GM21390 (cell line): ENCODE results near the gene C2orf49.
"Not testable (repeated sequence)": the region's sequence is repeated elsewhere in the genome, so short reads cannot be mapped to it uniquely, and the experiment has no call there.

Experiments
- ATAC-seq: cut with Tn5 transposase; IDR thresholded peaks from one replicate; pipeline ENCODE4 v1.9.1; 2021; ENCODE audit not compliant: unreplicated experiment

The C2orf49 gene

DNA sequence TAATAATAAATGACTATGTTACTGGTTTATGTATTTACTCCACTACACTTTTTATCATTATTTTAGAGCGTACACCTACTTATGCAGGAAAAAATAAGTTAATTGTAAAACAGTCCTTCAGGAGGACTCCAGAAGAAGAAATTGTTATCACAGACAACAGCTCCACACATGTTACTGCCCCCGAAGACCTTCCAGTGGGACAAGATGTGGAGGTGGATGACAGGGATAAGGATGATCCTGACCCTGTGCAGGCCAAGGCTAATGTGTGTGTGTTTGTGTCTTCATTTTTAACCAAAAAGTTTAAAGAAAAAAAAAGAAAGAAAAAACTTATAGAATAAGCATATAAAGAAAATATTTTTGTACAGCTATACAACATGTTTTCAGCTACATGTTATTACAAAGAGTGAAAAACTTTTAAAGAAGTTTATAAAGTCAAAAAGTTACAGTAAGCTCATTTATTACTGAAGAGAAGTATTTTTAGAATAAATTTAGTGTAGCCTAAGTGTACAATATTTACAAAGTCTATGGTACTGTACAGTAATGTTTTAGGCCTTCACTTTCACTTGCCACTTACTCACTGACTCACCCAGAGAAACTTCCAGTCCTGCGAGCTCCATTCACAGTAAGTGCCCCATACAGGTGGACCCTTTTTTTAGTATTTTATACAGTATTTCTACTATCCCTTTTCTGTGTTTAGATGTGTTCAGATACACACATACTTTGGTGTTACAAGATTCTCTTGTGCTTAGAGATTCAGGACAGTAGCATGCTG, 15.3 kb upstream of the C2orf49 start:
- ATAC-seq = no peak

DNA sequence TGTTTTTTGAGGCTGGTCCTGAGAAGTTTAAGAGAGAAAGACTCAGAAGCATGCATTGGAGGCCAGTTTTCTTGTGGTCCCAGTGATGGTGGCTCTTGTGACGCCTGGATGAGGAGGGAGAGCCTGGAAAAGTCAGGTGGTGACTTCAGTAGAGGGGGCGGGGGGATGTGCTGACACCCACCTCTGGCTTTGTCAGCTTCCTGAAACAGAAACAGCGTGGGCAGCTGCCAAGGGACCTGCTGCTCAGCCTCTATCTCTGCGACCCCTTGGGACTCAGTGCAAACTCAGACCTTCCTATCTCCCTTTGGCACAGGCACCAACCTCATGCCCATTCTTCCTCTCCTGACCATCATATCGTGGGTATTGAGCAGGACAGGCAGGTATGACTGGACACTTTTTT, 14.2 kb upstream of the C2orf49 start:
- ATAC-seq = no peak

DNA sequence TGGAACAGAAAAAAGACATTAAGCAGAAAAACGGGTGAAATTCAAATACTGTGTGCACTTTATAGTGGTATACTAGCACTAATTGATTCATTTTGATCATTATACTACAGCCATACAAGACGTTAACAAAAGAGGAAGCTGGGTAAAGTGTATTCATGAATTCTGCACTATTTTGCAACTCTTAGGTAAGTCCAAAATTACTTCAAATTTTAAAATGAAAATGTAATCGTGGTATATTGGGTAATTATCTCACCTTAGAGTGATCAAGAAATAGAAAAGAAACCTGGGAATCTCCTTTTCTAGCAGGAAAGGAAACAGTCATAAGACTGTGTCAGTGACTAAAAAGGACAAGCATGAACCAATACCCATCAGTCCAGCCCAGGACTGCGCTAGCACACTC, 13.2 kb upstream of the C2orf49 start:
- no peak for ATAC-seq

DNA sequence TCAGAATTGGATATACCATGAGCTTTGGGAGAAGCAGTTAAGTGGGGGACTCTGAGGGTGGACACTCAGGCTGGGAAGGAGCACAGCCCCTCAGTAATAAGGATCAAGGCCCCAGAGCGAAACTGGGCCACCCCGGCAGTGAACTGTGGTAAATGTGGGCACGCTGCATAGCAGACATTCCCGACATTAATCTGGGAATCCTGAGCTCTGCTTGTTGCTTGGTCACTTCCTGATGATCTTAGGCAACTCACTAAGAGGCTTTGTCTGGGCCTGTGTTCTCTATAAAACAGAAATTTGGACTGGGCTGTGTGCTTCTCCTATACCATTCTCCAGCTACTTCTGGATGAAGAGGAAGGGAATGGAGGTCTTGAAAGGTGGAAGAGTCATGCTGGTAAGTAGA, 12.6 kb upstream of the C2orf49 start:
- ATAC-seq = no peak

DNA sequence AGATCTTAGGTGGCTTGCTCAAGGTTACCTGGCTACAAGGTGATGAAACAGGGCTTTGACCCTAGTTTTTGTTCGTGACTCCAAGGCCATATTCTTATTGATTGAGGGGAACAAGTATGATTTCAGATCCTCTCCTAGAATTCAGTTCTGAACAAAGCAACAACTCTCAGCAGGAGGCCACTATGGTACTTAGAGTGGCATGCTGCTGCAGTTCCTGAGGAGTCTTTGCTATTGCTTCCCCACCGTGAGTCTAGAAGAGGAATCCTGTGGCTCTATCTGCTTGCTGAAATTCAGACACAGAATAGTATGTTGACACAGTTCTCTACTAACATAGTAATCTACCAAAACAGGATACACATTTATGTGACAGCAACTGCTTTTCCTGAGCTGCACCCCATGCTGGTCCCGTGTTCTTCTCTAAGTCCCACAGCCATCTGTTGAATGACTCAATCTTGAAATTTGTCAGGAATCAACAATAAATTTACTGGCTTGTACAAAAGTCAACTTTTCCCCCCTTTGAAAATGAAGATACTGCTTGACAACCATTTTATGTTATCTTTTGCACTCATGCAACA, 11.9 kb upstream of the C2orf49 start:
- ATAC-seq = no peak

DNA sequence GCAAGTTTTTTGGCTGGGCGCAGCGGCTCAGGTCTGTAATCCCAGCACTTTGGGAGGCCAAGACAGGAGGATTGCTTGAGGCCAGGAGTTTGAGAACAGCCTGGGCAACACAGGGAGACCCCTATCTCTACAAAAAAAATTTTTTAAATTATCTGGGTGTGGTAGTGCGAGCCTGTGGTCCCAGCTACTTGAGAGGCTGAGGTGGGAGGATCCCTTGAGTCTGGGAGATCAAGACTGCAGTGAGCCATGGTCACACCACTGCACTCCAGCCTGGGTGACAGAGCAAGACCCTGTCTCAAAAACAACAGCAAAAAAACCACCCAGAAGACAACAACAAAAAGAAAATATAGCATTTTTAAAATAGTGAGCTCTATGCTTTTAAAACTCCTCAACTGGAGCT, 10.1 kb upstream of the C2orf49 start:
- ATAC-seq = not testable (repeated sequence)

DNA sequence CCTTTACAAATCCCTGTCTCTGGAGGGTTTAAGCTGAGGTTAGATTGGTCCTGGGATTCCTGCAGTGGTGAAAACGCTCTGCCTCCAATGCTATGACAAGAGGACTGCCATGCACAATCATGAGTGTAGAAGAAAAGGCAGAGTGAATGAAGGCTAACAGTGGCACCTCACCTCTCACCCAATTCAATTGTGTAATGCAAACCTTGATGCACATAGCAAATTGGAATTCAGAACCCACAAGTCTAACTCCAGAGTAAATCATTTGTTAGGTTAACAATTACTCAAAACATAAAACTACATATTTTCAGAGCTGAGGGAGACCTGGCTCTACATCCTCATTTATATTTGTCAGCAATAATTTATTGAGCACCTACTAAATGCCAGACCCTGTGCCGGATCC, 9.7 kb upstream of the C2orf49 start:
- no peak for ATAC-seq

DNA sequence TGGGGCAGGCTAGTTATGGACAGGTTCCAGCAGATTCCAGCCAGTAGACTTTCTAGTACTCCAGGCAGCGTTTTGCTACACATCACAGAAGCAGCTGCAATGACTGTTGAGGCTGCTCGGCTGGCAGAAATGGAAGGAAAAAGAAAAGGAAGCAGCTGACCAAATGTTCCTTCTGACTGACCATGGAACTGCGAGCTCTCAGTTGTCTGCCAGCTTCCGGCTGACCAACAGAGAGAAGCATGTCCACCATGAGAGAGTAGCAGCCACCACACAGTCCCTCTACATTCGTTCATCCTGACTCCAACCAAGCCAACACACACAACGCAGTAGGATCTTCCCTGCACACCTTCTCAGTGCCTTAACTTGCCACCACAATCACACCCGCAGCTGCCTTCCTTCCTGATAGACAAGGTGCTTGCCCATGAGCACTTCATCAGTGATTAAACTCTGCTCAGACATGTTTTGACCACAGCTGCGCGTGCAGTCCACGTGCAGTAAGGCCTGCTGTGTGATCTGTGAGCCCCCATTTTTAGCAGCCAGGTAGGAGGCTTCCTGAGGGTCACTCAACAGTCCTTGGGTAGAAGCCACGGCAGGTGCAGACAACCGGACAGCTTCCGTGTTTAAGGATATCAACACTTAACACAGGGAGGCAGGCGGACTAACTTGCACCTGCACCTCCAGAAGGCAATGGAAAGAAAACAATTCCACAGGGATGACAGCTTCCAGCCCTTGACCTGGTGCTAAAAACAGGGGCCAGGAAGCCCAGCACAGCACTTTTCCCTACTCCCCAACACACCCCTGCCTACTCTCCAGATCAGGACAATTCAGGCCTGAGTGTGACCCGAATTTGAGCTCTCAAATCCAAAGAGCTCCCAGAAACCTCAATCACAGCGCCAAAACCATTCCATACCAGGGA, 8.8 kb upstream of the C2orf49 start:
- ATAC-seq = no peak

DNA sequence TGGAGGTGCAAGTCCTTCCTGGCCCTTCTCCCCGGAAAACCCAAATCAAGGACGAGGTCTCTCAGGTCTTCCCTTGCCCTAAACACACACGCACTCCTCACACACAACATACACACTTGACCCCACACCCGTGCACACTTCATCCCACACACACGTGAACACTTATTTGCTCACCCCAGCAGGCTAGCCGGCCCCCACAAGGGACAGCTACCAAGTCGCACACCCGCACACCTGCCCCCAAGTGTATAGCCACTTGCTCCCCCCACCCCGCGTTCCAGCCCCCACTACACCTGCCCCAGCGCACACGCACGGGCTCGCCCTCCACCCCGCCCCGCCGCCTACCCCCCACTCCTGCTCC, 8.2 kb upstream of the C2orf49 start:
- peak; percentile 4 for ATAC-seq

DNA sequence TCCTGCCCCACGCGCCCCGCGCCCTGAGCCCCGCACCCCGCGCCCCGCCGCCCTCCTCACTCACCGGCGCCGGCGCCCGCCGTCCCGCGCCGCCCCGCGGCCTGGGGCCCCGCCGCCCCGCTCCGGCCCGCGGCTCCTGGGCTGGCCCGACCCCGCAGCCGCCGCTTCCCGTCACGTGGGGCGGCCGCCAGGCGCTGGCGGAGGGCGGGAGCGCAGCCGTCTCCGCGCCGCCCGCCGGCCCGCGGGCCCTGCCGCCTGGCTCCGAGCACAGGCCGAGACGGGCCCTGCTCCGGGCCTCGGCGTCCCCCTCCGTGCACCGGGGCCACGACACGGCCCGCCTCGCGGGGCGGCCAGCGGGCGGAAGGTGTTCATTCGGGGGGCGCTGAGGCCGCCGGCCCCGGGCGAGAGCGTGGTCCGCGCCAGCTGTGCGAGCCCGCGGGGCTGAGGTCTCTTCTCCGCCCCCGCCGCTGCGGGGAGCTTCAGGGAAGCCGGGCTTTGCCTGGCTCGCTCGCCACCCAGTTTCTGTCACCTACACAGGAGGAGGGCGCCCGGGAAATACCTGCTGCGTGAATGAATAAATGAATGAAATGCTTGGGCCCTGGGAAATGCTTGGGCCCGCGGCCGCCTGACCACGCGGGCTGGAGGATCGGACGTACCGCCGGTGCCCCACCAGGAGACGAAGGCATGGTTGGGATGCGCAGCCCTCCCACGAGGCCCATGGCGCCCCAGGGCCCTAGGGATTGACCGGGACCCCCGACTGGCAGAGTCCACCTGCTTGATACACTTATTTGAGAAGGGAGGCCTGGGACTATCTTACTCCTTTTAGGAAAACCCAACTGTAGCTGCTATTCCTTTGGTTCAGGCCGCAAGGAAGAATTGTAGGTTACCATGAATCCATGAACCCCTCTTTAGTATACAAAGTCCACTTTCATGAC, 7.5 kb upstream of the C2orf49 start, which contains the start of gene TGFBRAP1:
Gene TGFBRAP1, minus strand, starts transcription at position 175 of the 935 bp plus-strand sequence. CDS start 21,434 bp downstream, outside the sequence.
- peak; percentile 82 for ATAC-seq

DNA sequence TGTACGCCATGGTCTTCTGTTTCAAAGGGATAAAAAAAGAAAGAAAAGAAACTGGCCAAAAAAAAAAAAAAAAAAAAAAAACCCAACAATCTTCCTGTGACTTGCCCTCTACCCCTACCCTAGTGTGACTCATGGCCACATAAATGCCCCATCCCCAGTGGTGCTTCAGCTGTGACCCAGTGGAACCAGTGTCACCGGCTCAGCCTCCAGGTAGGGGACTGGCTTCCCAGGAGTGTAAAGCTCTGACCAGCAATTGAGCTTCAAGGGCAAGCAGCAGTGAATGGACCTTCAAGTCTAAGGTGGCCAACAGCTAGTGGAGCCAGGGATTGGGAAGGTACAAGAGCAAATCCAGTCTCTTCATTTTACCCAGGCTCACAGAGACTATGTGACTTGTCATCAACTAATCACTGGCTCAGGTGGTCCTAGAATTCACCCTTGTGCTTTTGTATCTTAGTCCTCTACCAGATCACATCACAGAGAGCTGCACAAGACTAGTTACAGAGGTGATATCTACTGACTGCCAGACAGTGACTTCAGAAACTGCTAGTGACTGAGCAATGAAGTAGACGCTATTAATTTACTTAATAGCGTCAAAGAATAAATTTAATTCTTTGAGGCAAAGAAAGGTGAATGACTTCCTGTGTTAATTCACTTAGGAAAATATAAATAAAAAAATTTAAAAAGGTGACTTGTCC, 6.5 kb upstream of the C2orf49 start:
- ATAC-seq = no peak

DNA sequence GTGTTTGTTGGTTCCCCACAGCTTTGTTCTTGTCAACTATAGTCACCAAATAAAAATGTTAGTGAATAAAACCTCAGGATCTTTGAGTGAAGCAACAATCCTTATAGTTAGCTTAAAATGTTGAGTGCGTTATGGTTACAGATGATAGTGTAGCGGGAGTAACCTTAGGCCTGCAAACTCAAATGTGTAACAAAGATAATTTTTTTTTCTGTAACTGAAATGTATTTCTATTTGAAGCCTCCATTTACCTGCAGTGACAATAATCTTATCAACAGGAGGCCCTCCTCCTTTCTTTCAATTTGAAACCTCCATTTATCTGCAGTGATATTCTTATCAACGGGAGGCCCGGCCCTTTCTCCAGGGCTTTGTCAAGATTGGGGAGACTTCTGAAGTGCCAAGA, 3.1 kb upstream of the C2orf49 start:
- no peak for ATAC-seq

DNA sequence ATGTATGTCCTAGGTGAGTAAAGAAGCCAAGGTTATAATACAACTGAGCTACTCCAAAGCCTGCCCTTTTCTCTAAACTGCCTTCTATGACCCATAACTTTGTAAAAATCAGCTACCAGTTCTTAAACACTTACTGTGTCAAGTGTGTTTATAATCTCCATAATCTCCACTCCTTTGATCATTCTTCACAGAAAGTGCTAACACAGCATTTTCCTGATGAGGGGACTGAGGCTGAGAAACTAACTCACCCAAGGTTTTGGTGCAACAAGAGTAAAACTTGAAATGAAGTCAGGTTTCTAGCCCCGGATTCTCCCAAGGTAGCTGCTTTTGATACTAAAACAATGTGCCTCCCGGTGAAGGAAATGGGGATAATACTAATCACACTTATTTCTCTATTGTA, 1.9 kb upstream of the C2orf49 start:
- ATAC-seq = no peak

DNA sequence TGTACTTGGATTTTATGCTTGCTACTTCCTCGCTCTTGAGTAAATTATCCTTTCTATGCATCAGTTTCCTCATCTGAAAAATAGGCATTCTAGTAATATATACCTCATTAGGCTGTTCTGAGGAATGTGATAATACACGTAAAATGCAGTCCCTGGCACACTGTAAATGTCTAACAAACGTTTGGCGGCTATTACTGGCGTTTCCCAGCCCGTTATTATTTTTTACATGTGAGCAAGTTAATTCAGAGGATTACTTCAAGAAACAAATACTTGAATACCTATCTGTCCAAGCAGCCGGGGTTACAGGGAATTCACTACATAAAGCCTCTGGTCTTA, 586 bp upstream of the C2orf49 start:
- no peak for ATAC-seq

DNA sequence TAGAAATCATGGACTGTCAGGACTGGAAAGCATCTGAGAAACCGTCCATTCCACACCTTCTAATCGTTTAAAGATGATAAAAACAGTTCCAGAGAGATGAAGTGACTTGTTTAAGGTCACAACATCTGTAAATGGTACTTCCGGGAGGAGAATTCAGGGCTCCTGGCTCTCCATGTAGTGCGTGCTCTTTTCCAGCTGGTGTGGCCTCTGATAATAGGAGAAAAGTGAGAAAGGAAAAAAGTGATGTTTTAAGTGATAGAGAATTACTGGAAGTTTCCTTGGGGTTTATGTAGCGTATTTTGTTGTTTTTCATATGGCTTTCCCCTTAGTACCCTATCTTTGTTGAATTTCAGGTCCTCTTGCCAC, 663 bp downstream of the C2orf49 start:
- ATAC-seq = peak; percentile 25

DNA sequence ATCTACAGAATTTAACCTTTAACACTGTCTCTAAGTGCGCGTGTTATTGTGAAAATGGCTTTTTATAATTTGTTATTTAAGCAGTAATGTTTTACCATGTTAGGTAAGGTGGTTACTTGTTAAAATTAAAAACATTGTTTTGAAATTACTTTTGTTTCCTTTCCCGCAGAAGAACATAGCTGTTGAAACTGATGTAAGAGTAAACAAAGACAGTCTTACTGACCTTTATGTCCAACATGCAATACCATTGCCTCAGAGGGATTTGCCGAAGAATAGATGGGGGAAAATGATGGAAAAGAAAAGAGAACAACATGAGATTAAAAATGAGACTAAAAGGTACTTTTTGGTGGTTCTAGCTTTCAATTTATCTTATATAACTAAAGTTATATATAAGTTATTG, 2.1 kb downstream of the C2orf49 start:
- ATAC-seq = no peak

DNA sequence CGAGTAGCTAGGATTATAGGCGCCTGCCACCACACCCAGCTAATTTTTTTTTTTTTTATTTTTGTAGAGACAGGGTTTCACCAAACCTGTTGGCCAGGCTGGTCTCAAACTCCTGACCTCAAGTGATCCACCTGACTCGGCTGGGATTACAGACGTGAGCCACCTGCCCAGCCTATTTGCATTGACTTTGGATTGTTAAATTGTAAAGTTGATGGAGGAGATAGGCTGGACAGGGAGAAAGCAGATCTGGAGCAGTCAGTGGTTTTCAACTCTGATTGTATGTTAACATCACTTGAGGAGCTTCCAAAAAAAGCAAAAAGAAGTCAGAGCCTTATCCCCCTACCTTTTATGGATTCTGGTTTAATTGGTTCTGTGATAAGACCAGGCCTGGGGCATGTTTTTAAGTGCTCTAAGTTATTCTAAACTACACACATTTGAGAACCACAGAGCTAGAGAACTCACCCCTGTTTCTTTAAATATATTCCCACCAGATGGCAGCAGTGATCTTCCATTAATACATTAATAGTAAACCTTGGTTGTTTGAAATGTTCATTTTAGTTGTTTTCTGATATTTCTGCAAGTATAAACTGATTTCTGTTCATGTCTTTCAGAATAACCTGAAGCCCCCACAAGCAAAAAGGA, 7.5 kb downstream of the C2orf49 start:
- no peak for ATAC-seq

DNA sequence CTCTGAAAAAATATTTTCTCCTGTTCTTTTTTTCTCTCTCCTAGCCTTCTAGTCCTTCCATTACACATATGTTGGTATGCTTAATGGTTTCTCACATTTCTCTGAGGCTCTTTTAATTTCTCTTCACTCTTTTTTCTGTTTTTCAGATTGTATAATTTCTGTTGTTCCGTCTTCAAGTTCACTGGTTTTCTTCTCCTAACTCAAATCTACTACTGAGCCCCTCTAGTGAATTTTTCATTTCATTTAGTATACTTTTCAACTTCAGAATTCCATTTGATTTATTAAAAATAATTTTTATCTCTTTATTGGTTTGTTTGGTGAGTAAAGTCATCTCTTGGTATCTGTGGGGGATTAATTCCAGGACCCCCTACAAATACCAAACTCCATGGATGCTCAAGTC, 19.8 kb downstream of the C2orf49 start:
- no peak for ATAC-seq

DNA sequence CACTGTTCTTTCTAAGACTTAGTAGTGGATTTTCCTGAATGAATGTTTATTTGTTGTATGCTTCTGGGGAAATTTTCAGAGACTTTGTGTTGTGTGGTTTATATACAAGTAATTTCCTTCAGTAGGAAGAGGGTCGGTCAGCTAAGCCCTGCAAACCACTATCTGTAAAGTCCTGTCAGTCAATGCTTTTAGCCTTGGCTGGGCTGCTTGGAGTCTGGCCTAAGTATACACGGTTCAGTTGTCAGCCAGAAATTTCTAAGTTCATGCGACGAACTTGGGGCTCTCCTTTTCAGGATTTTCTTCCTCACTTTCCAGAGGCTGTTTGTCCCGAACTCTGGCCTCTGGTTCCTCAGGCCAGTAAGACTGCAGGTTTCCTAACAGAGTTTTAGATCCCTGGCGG, 21.3 kb downstream of the C2orf49 start:
- ATAC-seq = no peak
